ENCODE measurements around the gene SSTR5.

DNA sequence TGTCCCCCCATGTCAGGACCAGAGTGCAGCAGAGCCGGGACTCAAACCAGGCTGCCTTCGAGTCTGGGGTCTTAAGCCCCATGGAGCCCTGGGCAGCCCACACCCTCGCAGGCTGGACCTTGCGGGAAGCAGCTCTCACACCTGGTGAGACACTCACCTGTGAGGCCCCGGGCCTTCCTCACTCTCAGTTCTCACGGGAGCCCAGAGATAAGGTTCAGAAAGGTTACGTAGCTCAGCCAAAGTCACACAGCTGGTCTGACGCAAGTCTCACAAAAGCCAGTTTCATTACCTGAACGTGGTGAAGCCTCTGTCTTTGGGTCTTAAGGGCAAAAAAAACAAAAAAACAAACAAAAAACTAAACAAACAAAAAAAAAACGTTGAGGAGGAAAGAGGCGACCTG, 32.8 kb upstream of the SSTR5 start:
- TF ChIP-seq, protein P1, sequence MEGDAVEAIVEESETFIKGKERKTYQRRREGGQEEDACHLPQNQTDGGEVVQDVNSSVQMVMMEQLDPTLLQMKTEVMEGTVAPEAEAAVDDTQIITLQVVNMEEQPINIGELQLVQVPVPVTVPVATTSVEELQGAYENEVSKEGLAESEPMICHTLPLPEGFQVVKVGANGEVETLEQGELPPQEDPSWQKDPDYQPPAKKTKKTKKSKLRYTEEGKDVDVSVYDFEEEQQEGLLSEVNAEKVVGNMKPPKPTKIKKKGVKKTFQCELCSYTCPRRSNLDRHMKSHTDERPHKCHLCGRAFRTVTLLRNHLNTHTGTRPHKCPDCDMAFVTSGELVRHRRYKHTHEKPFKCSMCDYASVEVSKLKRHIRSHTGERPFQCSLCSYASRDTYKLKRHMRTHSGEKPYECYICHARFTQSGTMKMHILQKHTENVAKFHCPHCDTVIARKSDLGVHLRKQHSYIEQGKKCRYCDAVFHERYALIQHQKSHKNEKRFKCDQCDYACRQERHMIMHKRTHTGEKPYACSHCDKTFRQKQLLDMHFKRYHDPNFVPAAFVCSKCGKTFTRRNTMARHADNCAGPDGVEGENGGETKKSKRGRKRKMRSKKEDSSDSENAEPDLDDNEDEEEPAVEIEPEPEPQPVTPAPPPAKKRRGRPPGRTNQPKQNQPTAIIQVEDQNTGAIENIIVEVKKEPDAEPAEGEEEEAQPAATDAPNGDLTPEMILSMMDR (IDR thresholded peaks at IDR 0.05; ENCODE audit: borderline replicate concordance, extremely low read depth, low read length, poor library complexity, severe bottlenecking), result no peak
- no peak for TF ChIP-seq EZH2 (IDR thresholded peaks at IDR 0.05; ENCODE audit: borderline replicate concordance, low read depth, low read length, severe bottlenecking)

All from DND-41 (cell line).